ENCODE results near the gene PLA2G4E.

PLA2G4E gene

GRCh38 chr15:41935566-41936020, 85.2 kb downstream of the PLA2G4E start:
- no peak for DNase-seq (ENCODE audit: low read depth, low spot score)
- H3K4me3 ChIP-seq (ENCODE audit: low read depth, low read length), result no peak overlapping the region
- TF ChIP-seq CTCF (IDR thresholded peaks at IDR 0.05; ENCODE audit: low read depth, low read length), result no peak
- in situ Hi-C loops (cut with HindIII; ENCODE audit: low sequenced_read_pairs), result no loop called here

GRCh38 chr15:41934843-41935242, 86.0 kb downstream of the PLA2G4E start:
- in situ Hi-C loops (cut with HindIII; ENCODE audit: low sequenced_read_pairs), result no loop called here
- TF ChIP-seq CTCF (IDR thresholded peaks at IDR 0.05; ENCODE audit: low read depth, low read length), result no peak
- DNase-seq (ENCODE audit: low read depth, low spot score), result peak; percentile 60
- no peak overlapping the region for H3K4me3 ChIP-seq (ENCODE audit: low read depth, low read length)

- DNase-seq (ENCODE audit: low read depth, low spot score), result no peak
- TF ChIP-seq CTCF (IDR thresholded peaks at IDR 0.05; ENCODE audit: low read depth, low read length), result no peak
- H3K4me3 ChIP-seq (ENCODE audit: low read depth, low read length), result no peak overlapping the region
- in situ Hi-C loops (cut with HindIII; ENCODE audit: low sequenced_read_pairs), result no loop called here
These were observed 87.1 kb downstream of the PLA2G4E start for GRCh38 chr15:41933771-41934170.

GRCh38 chr15:41933326-41933725, 87.5 kb downstream of the PLA2G4E start:
- DNase-seq (ENCODE audit: low read depth, low spot score), result no peak
- in situ Hi-C loops (cut with HindIII; ENCODE audit: low sequenced_read_pairs), result no loop called here
- H3K4me3 ChIP-seq (ENCODE audit: low read depth, low read length), result no peak overlapping the region
- no peak for TF ChIP-seq CTCF (IDR thresholded peaks at IDR 0.05; ENCODE audit: low read depth, low read length)

- no peak for DNase-seq (ENCODE audit: low read depth, low spot score)
- in situ Hi-C loops (cut with HindIII; ENCODE audit: low sequenced_read_pairs), result no loop called here
- no peak overlapping the region for H3K4me3 ChIP-seq (ENCODE audit: low read depth, low read length)
- TF ChIP-seq CTCF (IDR thresholded peaks at IDR 0.05; ENCODE audit: low read depth, low read length), result no peak
These were observed 88.1 kb downstream of the PLA2G4E start for GRCh38 chr15:41932511-41933289.

GRCh38 chr15:41932101-41932500, 88.7 kb downstream of the PLA2G4E start:
- in situ Hi-C loops (cut with HindIII; ENCODE audit: low sequenced_read_pairs), result no loop called here
- no peak for TF ChIP-seq CTCF (IDR thresholded peaks at IDR 0.05; ENCODE audit: low read depth, low read length)
- no peak for DNase-seq (ENCODE audit: low read depth, low spot score)
- H3K4me3 ChIP-seq (ENCODE audit: low read depth, low read length), result no peak overlapping the region
